SIG-M5 treated with dmso at 0.1 percent for 504 hours (cell line): ENCODE measurements around the gene ELOVL5.

Experiments
- DNase-seq: peaks from one replicate; lab custom pipeline; 2025; ENCODE audit not compliant: unreplicated experiment; lab: John Stamatoyannopoulos, UW

The ELOVL5 gene

DNA sequence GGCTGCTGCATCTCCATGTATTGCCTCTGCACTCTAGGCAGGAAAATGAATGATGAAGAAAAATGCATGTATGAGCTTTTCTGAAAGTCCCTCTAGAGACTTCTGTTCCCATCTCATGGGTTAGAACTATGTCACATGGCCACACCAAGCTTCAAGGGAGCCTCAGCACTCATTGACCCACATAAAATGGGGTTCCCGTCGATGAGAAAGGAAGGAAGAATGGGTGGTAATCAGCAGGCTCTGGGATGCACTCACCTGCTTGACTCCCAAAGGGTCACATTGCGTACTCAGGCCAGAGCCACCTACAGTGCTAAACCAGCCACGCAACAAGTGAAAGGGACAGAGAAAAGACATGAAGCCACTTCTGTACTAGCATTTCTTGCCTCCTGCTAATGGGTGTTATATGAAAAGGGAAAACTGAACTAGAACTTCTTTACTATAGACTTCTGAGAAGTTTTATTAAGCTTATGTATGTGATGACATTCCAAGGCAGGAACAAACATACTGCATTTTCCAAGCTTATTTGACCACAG lies 104.3 kb downstream of the ELOVL5 start:
- DNase-seq = no peak

DNA sequence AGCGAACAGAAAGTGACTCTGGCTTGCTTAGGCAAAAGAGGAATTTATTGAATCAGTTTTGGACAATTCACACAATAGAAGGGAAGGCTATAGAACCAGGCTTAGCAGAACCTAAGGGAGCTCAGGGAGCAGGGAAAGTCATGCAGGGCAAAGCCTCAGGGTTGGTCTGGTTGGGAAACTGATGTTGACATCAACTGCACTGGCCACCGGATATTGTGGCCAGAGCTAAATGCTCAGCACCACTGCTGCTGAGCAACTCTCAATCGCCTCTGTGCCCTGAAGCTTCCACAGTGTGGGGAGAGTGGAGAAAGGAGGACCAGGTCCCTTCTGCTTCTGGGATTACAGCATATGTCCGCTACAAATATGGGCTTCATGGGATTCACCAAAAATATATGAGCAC lies 106.8 kb downstream of the ELOVL5 start:
- peak; percentile 23 for DNase-seq

DNA sequence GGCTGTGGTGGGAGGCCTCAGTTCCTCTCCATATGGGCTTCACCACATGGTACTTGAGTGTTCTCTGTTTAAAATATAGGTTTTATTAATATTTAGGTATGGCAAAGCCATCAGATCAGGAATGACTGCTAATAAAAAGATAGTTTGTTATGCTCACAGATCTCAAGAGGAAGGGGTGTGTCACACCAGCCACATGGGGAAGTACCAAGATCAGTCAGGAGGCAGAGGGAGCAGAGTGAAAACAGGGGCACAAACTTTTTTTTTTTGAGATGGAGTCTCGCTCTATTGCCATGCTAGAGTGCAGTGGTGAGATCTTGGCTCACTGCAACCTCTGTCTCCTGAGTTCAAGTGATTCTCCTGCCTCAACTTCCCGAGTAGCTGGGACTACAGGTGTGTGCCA lies 108.0 kb downstream of the ELOVL5 start:
- peak; percentile 22 for DNase-seq

DNA sequence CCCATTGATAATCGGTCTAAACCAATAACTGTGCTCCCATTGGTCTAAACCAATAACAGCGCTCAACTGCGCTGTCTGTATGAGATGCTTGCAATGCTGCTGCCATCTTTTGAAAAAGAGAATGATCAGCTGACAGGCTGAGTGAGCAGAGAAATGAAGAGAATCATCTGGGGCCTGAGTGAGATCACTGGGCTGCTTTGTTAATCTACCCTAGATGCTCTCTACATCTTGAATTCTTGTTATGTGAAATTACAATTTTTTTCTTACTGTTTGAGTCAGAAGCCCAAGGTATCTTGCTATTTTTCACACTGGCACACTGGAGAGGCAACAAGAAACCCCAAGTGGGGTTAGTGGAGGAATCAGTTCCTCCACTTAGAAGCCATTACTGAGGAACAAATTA lies 108.6 kb downstream of the ELOVL5 start:
- DNase-seq = no peak

DNA sequence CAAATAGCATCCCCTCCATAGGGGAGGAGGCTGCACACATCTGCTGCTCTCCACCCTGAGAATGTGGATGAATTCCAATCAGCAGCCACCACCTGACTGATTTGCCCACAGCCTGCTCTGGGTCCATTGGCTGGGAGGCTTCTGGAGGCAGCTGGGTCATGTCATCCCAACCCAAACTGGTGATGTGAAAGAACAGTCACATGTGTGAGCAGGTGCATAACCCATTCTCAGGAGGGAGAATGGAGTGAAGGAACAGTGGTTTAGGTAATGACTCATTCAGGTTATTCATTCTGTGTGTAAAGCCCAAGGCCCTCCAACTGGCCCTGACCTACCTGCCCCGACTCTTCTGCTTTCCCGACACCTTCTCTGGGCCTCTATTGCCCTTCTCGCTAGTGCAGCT lies 109.2 kb downstream of the ELOVL5 start:
- no peak for DNase-seq

DNA sequence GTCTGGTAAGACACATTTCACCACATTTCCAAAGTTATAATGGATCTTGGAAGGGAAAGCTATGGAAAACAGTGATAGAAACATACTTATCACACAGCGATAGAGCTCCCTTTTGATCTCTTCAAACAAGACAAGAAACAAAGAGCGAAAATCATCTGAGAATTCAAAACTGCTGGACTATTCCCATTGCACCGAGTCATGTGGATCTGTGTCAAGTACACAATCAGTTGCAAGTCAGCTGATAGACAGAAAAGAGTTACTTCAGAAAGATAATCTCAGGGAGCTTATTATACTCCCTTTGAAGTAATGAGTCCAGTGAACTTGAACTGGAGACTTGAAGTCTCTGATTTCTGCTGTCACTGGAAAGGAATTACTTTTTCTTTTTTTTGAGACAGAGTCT lies 110.4 kb downstream of the ELOVL5 start:
- no peak for DNase-seq

DNA sequence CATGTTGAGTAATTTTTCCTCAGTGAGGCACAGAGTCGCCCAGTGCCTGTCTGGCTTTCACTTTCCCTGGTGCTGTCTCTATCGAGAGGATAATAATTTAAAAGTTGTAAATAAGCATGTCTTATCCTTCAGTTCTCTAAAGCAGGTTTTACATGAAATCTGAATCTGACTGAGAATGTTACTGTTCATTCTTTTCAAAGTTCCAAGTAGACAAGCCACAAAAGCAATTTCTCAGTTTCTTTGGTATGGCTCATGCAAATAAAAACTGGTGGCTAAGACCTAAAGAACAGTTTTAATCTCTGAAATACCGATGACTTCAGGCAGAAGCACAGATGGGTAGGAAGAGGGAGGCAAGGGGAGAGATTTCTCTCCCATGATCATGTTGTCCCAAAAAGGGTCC lies 112.5 kb downstream of the ELOVL5 start:
- DNase-seq = no peak

DNA sequence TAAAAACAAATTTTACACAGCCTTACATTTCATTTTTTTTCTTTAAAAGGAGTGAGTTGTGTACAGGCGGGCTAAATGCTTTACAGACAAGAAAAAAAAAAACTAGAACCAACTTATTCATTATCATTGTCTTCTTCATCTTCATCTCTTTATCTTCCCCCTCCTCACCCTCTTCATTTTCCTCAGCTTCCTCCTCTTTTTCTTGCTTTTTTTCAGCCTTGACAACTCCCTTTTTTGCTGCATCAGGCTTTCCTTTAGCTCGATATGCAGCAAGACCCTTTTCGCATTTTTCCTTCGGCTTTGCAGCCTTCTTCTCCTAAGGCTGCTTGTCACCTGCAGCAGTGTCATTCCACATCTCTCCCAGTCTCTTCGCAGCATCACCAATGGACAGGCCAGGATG lies 113.2 kb downstream of the ELOVL5 start:
- DNase-seq = no peak

DNA sequence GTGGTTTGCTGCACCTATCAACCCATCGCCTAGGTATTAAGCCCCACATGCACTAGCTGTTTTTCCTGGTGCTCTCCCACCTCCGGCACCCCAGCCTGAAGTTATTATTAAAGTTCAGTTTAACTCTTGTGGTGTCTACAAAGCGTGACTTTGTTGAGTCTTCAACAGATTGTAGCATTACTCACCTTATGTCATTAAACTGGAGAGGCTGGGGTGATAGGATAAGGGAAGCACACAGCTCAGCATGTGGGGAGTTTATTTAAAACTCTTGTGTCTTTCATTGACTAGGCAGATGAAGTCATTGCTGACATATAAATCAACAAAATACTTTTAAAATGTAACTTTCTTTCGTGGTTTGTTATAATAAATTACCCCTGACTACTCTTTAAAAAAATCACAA lies 115.4 kb downstream of the ELOVL5 start:
- DNase-seq = no peak

DNA sequence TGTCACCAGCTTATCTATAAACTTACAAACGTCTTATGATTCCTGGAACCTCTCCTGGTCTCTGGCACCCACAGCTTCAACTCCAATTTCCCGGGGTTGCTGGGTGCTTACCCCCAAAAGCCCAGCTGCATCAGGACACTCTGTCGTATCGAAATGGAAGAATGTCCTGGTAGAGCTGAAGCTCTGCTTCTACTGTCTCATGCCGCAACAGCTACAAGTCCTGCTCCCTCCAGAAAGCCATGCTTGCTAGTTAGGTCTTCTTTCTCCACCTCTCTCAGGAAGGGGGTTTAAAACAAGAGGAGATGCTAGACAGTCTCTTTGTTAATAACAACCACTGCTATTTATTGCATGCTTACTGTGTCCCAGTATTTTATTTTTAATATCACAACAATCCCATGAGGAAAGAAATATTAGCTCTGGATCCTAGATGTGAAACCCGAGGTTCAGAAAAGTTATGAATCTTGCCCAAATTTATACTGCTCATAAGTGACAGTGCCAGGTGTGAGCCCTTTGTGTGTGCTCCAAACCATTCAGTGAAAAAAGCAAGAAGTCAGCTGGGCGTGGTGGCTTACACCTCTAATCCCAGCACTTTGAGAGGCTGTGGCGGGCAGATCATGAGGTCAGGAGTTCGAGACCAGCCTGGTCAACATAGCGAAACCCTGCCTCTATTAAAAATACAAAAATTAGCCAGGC lies 117.8 kb downstream of the ELOVL5 start:
- no peak for DNase-seq

DNA sequence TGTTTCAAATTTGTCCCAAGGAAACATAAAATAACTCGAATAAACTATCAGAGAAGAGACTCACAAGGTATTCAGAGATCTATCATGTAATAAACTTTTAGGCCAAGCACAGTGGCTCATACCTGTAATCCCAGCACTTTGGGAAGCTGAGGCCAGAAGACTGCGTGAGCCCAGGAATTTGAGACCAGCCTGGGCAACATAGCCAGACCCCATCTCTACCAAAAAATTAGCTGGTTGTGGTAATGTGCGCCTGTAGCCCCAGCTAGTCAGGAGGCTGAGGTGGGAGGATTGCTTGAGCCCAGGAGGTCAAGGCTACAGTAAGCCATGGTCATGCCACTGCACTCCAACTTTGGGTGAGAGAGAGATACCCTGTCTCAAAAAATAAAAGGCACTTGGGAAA lies 120.9 kb downstream of the ELOVL5 start:
- no peak for DNase-seq

DNA sequence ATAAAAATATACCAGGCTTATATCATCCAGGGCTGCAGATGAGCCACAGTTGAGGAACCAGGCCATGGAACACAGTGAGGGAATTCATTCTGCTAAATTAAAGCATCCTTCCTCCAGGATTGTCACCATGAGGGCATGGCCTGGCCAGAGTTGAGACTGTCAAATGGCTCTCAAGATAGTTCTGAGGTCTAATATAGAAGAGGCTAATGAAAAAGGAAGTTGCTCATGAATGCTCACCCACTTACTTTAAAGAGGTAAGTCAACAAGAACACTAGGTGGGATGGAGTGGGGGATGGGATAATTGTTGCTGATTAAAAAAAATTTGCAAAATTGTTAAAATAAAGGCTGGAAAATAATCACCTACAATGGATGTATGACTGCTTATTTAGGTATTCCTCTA lies 128.1 kb downstream of the ELOVL5 start:
- DNase-seq = no peak
